A549 (cell line): ENCODE results near the gene CCT5.

Experiments used
- CBX8 ChIP-seq: fragments of 200-600 bp; sonication (generic); IDR thresholded peaks from 2 replicates; pipeline ENCODE4 v1.6.1; 2016
- CHD2 ChIP-seq: fragments of 150-350 bp; IDR thresholded peaks from 2 replicates; pipeline ENCODE4 v1.6.1; 2014; ENCODE audit warnings: low read length; ENCODE audit not compliant: partially characterized antibody
- EP300 ChIP-seq, 2 experiments: fragments of >200 bp; sonication (Bioruptor Twin); formaldehyde crosslinking; IDR thresholded peaks; 2 replicates in 1 of 2; 3 replicates in 1 of 2; pipeline ENCODE4 v1.6.1; 2016 to 2017
- HMGXB4 ChIP-seq: fragments of 250-450 bp; sonication (Bioruptor Pico); IDR thresholded peaks from 2 replicates; pipeline ENCODE4 v1.5.0; 2021; ENCODE audit warnings: mild to moderate bottlenecking, moderate library complexity, borderline replicate concordance
- JUNB ChIP-seq: fragments of >200 bp; sonication (Bioruptor Twin); formaldehyde crosslinking; IDR thresholded peaks from 2 replicates; pipeline ENCODE4 v1.6.1; 2016
- RAD21 ChIP-seq, 2 experiments: fragments of >200 bp in 1 of 2; sonication (Bioruptor Twin) in 1 of 2; formaldehyde crosslinking in 1 of 2; IDR thresholded peaks in 1 of 2; conservative IDR thresholded peaks in 1 of 2; 2 replicates in 1 of 2; 3 replicates in 1 of 2; pipeline ENCODE4 v1.6.1; 2012 to 2018; ENCODE audit warnings: inconsistent platforms in 1 of 2
- RCOR1 ChIP-seq: fragments of 150-350 bp; IDR thresholded peaks from 2 replicates; pipeline ENCODE4 v1.6.1; 2014; ENCODE audit warnings: antibody characterized with exemption, low read length, low read depth
- TF ChIP-seq, protein P1 (sequence below): fragments of >200 bp; sonication (Bioruptor Twin); formaldehyde crosslinking; IDR thresholded peaks from 3 replicates; pipeline ENCODE4 v1.5.1; 2016
- TF ChIP-seq, protein P2 (sequence below): IDR thresholded peaks from 2 replicates; pipeline ENCODE4 v1.6.1; 2012

DNA sequence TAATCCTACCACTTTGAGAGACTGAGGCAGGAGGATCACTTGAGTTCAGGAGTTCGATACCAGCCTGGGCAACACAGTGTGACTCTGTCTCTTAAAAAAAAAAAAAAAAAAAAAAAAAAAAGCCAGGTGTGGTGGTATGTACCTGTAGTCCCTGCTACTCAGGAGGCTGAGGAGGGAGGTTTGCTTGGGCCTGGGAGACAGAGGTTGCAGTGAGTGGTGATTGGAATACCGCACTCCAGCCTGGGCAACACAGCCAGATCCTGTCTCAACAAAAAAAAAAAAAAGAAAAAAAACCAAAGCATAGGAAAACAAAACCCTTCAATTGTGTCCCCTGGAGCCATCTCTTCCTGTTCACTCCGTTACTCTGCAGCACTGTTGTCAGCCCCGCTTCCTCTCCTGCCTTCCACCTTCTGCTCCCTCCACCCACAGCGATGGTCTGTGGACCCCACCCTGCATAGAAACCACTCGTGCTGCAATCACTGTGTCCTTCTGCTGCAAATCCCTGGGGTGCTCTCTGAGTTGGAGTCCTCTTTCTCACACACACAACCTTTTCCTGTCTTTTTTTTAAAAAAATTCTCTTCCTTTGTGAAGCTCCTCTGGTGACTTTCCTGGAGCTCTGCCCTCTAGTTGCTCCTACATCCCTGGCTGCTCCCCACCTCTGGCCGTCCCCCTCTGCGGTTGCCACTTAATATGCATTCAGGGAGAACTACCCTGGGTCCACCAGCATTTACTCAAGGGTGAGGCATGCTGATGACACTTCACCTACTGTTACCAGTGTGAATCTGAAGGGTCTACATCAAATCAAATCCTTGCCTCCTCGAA, 22.2 kb downstream of the CCT5 start:
- TF ChIP-seq EP300 (IDR thresholded peaks at IDR 0.05) (no peak), CHD2 (no peak), JUNB (no peak), RAD21 (conservative IDR thresholded peaks at IDR 0.05 in 1 of 2, IDR thresholded peaks at IDR 0.05 in 1 of 2) (no peak), CBX8 (no peak), RCOR1 (no peak), HMGXB4 (CRISPR knock-in tag) (no peak)
- TF ChIP-seq, protein P1, sequence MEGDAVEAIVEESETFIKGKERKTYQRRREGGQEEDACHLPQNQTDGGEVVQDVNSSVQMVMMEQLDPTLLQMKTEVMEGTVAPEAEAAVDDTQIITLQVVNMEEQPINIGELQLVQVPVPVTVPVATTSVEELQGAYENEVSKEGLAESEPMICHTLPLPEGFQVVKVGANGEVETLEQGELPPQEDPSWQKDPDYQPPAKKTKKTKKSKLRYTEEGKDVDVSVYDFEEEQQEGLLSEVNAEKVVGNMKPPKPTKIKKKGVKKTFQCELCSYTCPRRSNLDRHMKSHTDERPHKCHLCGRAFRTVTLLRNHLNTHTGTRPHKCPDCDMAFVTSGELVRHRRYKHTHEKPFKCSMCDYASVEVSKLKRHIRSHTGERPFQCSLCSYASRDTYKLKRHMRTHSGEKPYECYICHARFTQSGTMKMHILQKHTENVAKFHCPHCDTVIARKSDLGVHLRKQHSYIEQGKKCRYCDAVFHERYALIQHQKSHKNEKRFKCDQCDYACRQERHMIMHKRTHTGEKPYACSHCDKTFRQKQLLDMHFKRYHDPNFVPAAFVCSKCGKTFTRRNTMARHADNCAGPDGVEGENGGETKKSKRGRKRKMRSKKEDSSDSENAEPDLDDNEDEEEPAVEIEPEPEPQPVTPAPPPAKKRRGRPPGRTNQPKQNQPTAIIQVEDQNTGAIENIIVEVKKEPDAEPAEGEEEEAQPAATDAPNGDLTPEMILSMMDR: no peak
- TF ChIP-seq, protein P2, sequence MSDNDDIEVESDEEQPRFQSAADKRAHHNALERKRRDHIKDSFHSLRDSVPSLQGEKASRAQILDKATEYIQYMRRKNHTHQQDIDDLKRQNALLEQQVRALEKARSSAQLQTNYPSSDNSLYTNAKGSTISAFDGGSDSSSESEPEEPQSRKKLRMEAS: no peak
